GM19099 (cell line): Measurements from ENCODE around the gene RUNX2.

Experiments
- POLR2A ChIP-seq: IDR thresholded peaks from 3 replicates; pipeline ENCODE4 v1.6.1; 2011; ENCODE audit warnings: low read depth; ENCODE audit not compliant: insufficient read length; ENCODE audit errors: extremely low read depth

RUNX2 gene

GRCh38 chr6:45705137-45705855, 377.2 kb downstream of the RUNX2 start:
- no peak for TF ChIP-seq POLR2A

- TF ChIP-seq POLR2A = no peak
Measured at GRCh38 chr6:45706319-45706718, 378.2 kb downstream of the RUNX2 start.

GRCh38 chr6:45707176-45707575, 379.0 kb downstream of the RUNX2 start:
- no peak for TF ChIP-seq POLR2A

GRCh38 chr6:45709781-45710220, 381.7 kb downstream of the RUNX2 start:
- no peak for TF ChIP-seq POLR2A

GRCh38 chr6:45710304-45710821, 382.2 kb downstream of the RUNX2 start:
- no peak for TF ChIP-seq POLR2A

GRCh38 chr6:45712076-45712475, 383.9 kb downstream of the RUNX2 start:
- TF ChIP-seq POLR2A = no peak

GRCh38 chr6:45712786-45713185, 384.7 kb downstream of the RUNX2 start:
- TF ChIP-seq POLR2A = no peak
